Gastrocnemius medialis (tissue), 4 donors: ENCODE measurements around the gene ZNF396.

ENCODE experiments used
- CTCF ChIP-seq, 5 experiments: fragments of 450-650 bp in 3 of 5; fragments of 200-600 bp in 2 of 5; sonication (generic) in 2 of 5; IDR thresholded peaks in 4 of 5; conservative IDR thresholded peaks in 1 of 5; 1 replicate in 4 of 5; 2 replicates in 1 of 5; pipeline ENCODE4 v1.5.1; 2016 to 2019; ENCODE audit warnings: antibody characterized with exemption in 5 of 5, mild to moderate bottlenecking in 3 of 5, moderate library complexity in 3 of 5
- POLR2A ChIP-seq, 2 donors: fragments of 450-650 bp; IDR thresholded peaks; one replicate each; pipeline ENCODE4 v1.6.1; 2017; ENCODE audit warnings: antibody characterized with exemption in 2 of 2, mild to moderate bottlenecking in 2 of 2, moderate library complexity in 2 of 2

GRCh38 chr18:35343936-35344735, 33.0 kb downstream of the ZNF396 start, which contains the start of gene ZNF24:
- TF ChIP-seq POLR2A (IDR thresholded peaks at IDR 0.05) (peak; percentile 79 to 83), CTCF (IDR thresholded peaks at IDR 0.05 in 4 of 5, conservative IDR thresholded peaks at IDR 0.05 in 1 of 5) (no peak)
